H1 (cell line): Measurements from ENCODE around the gene GPRIN1. TPM values are rescaled to one million over a fixed set of nuclear protein-coding genes. Genes with fewer than 3 reads are reported as not detected.
A peak's percentile ranks its signal among the peaks of the same experiment; 100 is the strongest.

ENCODE experiments used
- CTCF ChIA-PET: fragments of 300-600 bp; sonication (Branson Sonifier 250); formaldehyde crosslinking; loops from one replicate; lab custom pipeline; 2021; ENCODE audit not compliant: partially characterized antibody; lab: Charles Lee
- POLR2A ChIA-PET: fragments of 300-600 bp; sonication (Branson Sonifier 250); formaldehyde crosslinking; loops from one replicate; lab custom pipeline; 2021; ENCODE audit warnings: inconsistent platforms; ENCODE audit not compliant: partially characterized antibody; lab: Charles Lee
- DNase-seq, 2 experiments: peaks; one replicate each; pipeline versions ENCODE4 v3.0.0 to v3.0.0-alpha.2; 2010 to 2022; ENCODE audit warnings: low spot score in 2 of 2, low read depth in 1 of 2, mixed read lengths in 1 of 2
- FAIRE-seq: peaks from 2 replicates; lab custom pipeline; 2011; peaks lifted over from hg19 to GRCh38; lab: Jason Lieb, UNC
- H2AFZ ChIP-seq: 2 replicates; pipeline ENCODE4 v1.8.1; 2012; ENCODE audit warnings: low read length, inconsistent platforms
- H2AK5ac ChIP-seq: 2 replicates; pipeline ENCODE4 v1.6.1; 2013; ENCODE audit warnings: low read depth, low read length
- H2BK120ac ChIP-seq: replicated peaks from 2 replicates; pipeline ENCODE3; 2013; ENCODE audit warnings: low read depth, low read length, inconsistent platforms
- H2BK12ac ChIP-seq: 2 replicates; pipeline ENCODE4 v1.6.1; 2013; ENCODE audit warnings: low read depth, low read length
- H2BK15ac ChIP-seq: 2 replicates; pipeline ENCODE4 v1.6.1; 2013; ENCODE audit warnings: low read length
- H2BK20ac ChIP-seq: 2 replicates; pipeline ENCODE4 v1.6.1; 2013; ENCODE audit warnings: low read length
- H2BK5ac ChIP-seq: 2 replicates; pipeline ENCODE4 v1.6.1; 2013; ENCODE audit warnings: low read depth, low read length
- H3K14ac ChIP-seq: 2 replicates; pipeline ENCODE4 v1.6.1; 2013; ENCODE audit warnings: inconsistent platforms; ENCODE audit not compliant: insufficient read length
- H3K18ac ChIP-seq: 2 replicates; pipeline ENCODE4 v1.6.1; 2013; ENCODE audit warnings: low read length; ENCODE audit errors: extremely low read depth
- H3K23ac ChIP-seq: 2 replicates; pipeline ENCODE4 v1.6.1; 2013; ENCODE audit warnings: inconsistent platforms; ENCODE audit not compliant: insufficient read length
- H3K23me2 ChIP-seq: 2 replicates; pipeline ENCODE4 v1.6.1; 2013; ENCODE audit warnings: low read depth, low read length
- H3K27ac ChIP-seq: 2 replicates; pipeline ENCODE4 v1.6.1; 2011; ENCODE audit warnings: low read depth, low read length, inconsistent platforms
- H3K27me3 ChIP-seq, 4 experiments: replicated peaks in 1 of 4; 1 replicate in 1 of 4; 2 replicates in 3 of 4; pipeline versions ENCODE4 v1.6.1 to v1.8.1; 2011 to 2013; ENCODE audit warnings: low read length in 3 of 4, mild to moderate bottlenecking in 3 of 4, inconsistent platforms in 2 of 4, mixed read lengths in 2 of 4, moderate library complexity in 1 of 4; ENCODE audit not compliant: control insufficient read depth in 3 of 4, insufficient read depth in 3 of 4; ENCODE audit errors: extremely low read depth in 1 of 4
- H3K36me3 ChIP-seq, 4 experiments: 2 replicates each; pipeline versions ENCODE4 v1.6.1 to v1.8.1; 2011 to 2013; ENCODE audit warnings: mild to moderate bottlenecking in 4 of 4, low read length in 3 of 4, moderate library complexity in 2 of 4, control low read depth in 1 of 4, inconsistent platforms in 1 of 4; ENCODE audit not compliant: insufficient read depth in 4 of 4, control insufficient read depth in 2 of 4
- H3K4ac ChIP-seq: replicated peaks from 2 replicates; pipeline ENCODE3; 2013; ENCODE audit warnings: low read length, low read depth, mixed read lengths, inconsistent platforms; ENCODE audit not compliant: insufficient read length
- H3K4me1 ChIP-seq, 4 experiments: replicated peaks in 1 of 4; 1 replicate in 1 of 4; 2 replicates in 3 of 4; pipeline versions ENCODE4 v1.6.1 to v1.8.1; 2011 to 2013; ENCODE audit warnings: low read length in 3 of 4, inconsistent platforms in 2 of 4, mixed read lengths in 1 of 4; ENCODE audit not compliant: insufficient read depth in 4 of 4, control insufficient read depth in 3 of 4
- H3K4me2 ChIP-seq, 2 experiments: 2 replicates each; pipeline versions ENCODE4 v1.6.1 to v1.8.1; 2011 to 2013; ENCODE audit warnings: low read depth in 2 of 2, low read length in 2 of 2, control low read depth in 1 of 2, inconsistent platforms in 1 of 2, mild to moderate bottlenecking in 1 of 2; ENCODE audit not compliant: insufficient read depth in 1 of 2
- H3K4me3 ChIP-seq, 4 experiments: fragments of 200-600, 300-600 bp in 1 of 4; sonication (generic), shearing (Covaris generic), sonication (Bioruptor Twin) in 1 of 4; 2 replicates each; pipeline versions ENCODE4 v1.5.1 to v1.8.1; 2011 to 2016; ENCODE audit warnings: low read length in 4 of 4, low read depth in 3 of 4, control low read depth in 2 of 4, inconsistent platforms in 2 of 4, mild to moderate bottlenecking in 2 of 4, mixed read lengths in 1 of 4, moderate library complexity in 1 of 4; ENCODE audit not compliant: insufficient read depth in 2 of 4; ENCODE audit errors: extremely low read depth in 1 of 4
- H3K56ac ChIP-seq: replicated peaks from 2 replicates; pipeline ENCODE3; 2013; ENCODE audit warnings: low read depth, mild to moderate bottlenecking, mixed read lengths, low read length, inconsistent platforms; ENCODE audit not compliant: insufficient read length
- H3K79me1 ChIP-seq: 2 replicates; pipeline ENCODE4 v1.6.1; 2013; ENCODE audit warnings: low read depth, low read length, control low read depth
- H3K79me2 ChIP-seq, 2 experiments: 2 replicates each; pipeline versions ENCODE4 v1.6.1 to v1.8.1; 2012 to 2013; ENCODE audit warnings: low read length in 2 of 2, mild to moderate bottlenecking in 2 of 2, inconsistent platforms in 1 of 2; ENCODE audit not compliant: insufficient read depth in 2 of 2, control insufficient read depth in 1 of 2
- H3K9ac ChIP-seq, 4 experiments: replicated peaks in 1 of 4; 1 replicate in 1 of 4; 2 replicates in 3 of 4; pipeline versions ENCODE4 v1.6.1 to v1.8.1; 2011 to 2013; ENCODE audit warnings: low read depth in 3 of 4, low read length in 3 of 4, control low read depth in 2 of 4, mild to moderate bottlenecking in 2 of 4, moderate library complexity in 2 of 4, inconsistent platforms in 1 of 4; ENCODE audit errors: extremely low read depth in 1 of 4
- H3K9me3 ChIP-seq, 2 experiments: 2 replicates each; pipeline versions ENCODE4 v1.6.1 to v1.8.1; 2012 to 2013; ENCODE audit warnings: mild to moderate bottlenecking in 2 of 2, moderate library complexity in 2 of 2, control low read depth in 1 of 2, inconsistent platforms in 1 of 2, low read depth in 1 of 2, low read length in 1 of 2, mixed read lengths in 1 of 2; ENCODE audit not compliant: insufficient read depth in 2 of 2
- H4K20me1 ChIP-seq, 2 experiments: replicated peaks in 1 of 2; 2 replicates each; pipeline versions ENCODE3 to v1.8.1; 2011 to 2013; ENCODE audit warnings: inconsistent platforms in 2 of 2, low read length in 2 of 2, mild to moderate bottlenecking in 1 of 2; ENCODE audit not compliant: insufficient read depth in 2 of 2, control insufficient read depth in 1 of 2
- H4K5ac ChIP-seq: 2 replicates; pipeline ENCODE4 v1.6.1; 2013; ENCODE audit warnings: low read length, low read depth, mixed read lengths, inconsistent platforms; ENCODE audit not compliant: insufficient read length
- H4K8ac ChIP-seq: 2 replicates; pipeline ENCODE4 v1.8.0; 2013; ENCODE audit warnings: mild to moderate bottlenecking, moderate library complexity, low read length, inconsistent platforms; ENCODE audit not compliant: insufficient read depth; ENCODE audit errors: extremely low read depth
- H4K91ac ChIP-seq: replicated peaks from 2 replicates; pipeline ENCODE3; 2013; ENCODE audit warnings: low read length, mixed read lengths, inconsistent platforms; ENCODE audit not compliant: insufficient read length
- CREB1 ChIP-seq: IDR thresholded peaks from 2 replicates; pipeline ENCODE4 v1.6.1; 2012; ENCODE audit warnings: inconsistent platforms
- WGBS, 2 experiments: shearing (Covaris generic) in 1 of 2; methylation state at CpG; one replicate each; pipeline versions ENCODE4 v1.1.6 to v1.1.7; 2013 to 2015; ENCODE audit warnings: low lambda C conversion rate in 2 of 2, mixed read lengths in 2 of 2, inconsistent platforms in 1 of 2, low coverage in 1 of 2, missing lambda C conversion rate in 1 of 2; ENCODE audit not compliant: insufficient replicate concordance in 2 of 2, insufficient coverage in 1 of 2, insufficient read length in 1 of 2; ENCODE audit errors: extremely low coverage in 1 of 2, missing lambda C conversion rate in 1 of 2; 5-methylcytosine and 5-hydroxymethylcytosine counted together
- polyA plus RNA-seq, 7 experiments: library from polyadenylated mRNA; depleted of rRNA in 3 of 7; stranded (reverse) in 5 of 7; unstranded in 2 of 7; fragments of >200 nt in 5 of 7; fragments of 200-250 nt in 2 of 7; gene quantifications; 1 replicate in 5 of 7; 2 replicates in 1 of 7; 4 replicates in 1 of 7; pipeline versions ENCODE4 v1.2.1 to v1.2.3, GENCODE V29; 2011 to 2013; ENCODE audit warnings: missing spikeins in 2 of 7, mixed read lengths in 2 of 7
- total RNA-seq: library from RNA; stranded (reverse); fragmentation: NEBNext Ultra II Directional; extraction: Animal tissue kit (Norgen Biotek cat#: 25700); gene quantifications from 2 replicates; pipeline ENCODE4 v1.2.1, GENCODE V29; 2021
- TF ChIP-seq, protein P1 (sequence below), 3 experiments: IDR thresholded peaks; 1 replicate in 2 of 3; 2 replicates in 1 of 3; pipeline versions ENCODE4 v1.5.1 to v1.6.1; 2011; ENCODE audit warnings: low read length in 3 of 3, mild to moderate bottlenecking in 3 of 3, inconsistent platforms in 2 of 3, low read depth in 1 of 3, moderate library complexity in 1 of 3; ENCODE audit not compliant: insufficient read depth in 1 of 3; ENCODE audit errors: control extremely low read depth in 1 of 3

The GPRIN1 gene
- total and polyA plus RNA-seq, 2 of the 8 experiments (the other 6 are each of a cell fraction or from before 2014, with no cell fraction given) = 3.3 to 12.0 TPM

DNA sequence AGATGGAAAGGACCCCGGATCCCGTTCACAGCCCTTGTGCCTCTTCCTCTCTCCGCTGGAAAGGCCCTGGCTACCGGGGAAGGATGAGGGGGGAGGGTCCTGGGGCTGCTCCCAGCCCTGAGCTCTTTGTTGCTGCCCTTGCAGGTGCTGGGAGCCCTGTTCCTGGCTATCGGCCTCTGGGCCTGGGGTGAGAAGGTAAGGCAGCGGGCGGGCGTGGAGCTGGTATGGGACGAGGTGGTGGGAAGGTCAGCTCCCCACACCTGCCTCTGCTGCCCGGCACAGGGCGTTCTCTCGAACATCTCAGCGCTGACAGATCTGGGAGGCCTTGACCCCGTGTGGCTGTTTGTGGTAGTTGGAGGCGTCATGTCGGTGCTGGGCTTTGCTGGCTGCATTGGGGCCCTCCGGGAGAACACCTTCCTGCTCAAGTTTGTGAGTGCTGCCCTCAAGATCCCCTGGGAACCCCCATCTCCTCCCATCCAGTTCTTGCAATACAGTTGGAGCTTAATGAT lies 41.6 kb upstream of the GPRIN1 start:
- Histone ChIP-seq H3K14ac (no peak overlapping the region), H3K9ac (no peak overlapping the region), H3K4me2 (no peak overlapping the region), H3K79me2 (peaks cover 0 to 22% of the 10 kb centered on the region in 2 experiments; a peak in 1 of 4 replicates), H3K23ac (no peak overlapping the region), H4K91ac (no peak overlapping the region), H3K27me3 (no peaks in the 10 kb centered on the region; a peak in 1 of 7 replicates), H3K27ac (no peak overlapping the region), H3K9me3 (no peaks in the 10 kb centered on the region), H3K18ac (no peak overlapping the region), H2AFZ (no peak overlapping the region), H3K36me3 (peaks cover 0 to 6% (median 2%) of the 10 kb centered on the region in 4 experiments; a peak in 3 of 8 replicates), H4K5ac (no peak overlapping the region), H4K20me1 (peaks cover 3 to 10% of the 10 kb centered on the region in 2 experiments), H4K8ac (no peak overlapping the region), H2BK20ac (no peak overlapping the region), H2AK5ac (no peak overlapping the region), H3K23me2 (peaks cover 7% of the 10 kb centered on the region; the same call in 1 of the 2 replicates), H3K56ac (no peak overlapping the region), H3K4me1 (peaks cover 0 to 25% (median 15%) of the 10 kb centered on the region in 4 experiments; a peak in 6 of 7 replicates), H3K4me3 (no peak overlapping the region), H2BK5ac (no peak overlapping the region), H2BK12ac (no peak overlapping the region), H2BK120ac (no peak overlapping the region), H2BK15ac (no peak overlapping the region), H3K4ac (no peak overlapping the region), H3K79me1 (peaks cover 16% of the 10 kb centered on the region)
- DNase-seq (no peak), FAIRE-seq (no peak)
- ChIA-PET CTCF (interaction anchor here (1.0 to 35.1 kb wide), 10 partner anchors 9 to 420 kb away, joined by 3 to 859 read pairs (median 4); partner anchors contain the start of genes EIF4E1B and SNCB), POLR2A (interaction anchor here (1.9 kb wide), 1 partner anchor 10 kb away, joined by 4 read pairs; no protein-coding TSS in a partner anchor)
- 88% methylated on average over 17 of the region's 17 CpGs; no CpG with 5 or more reads in 1 of the 2 experiments for WGBS, 2 experiments
- TF ChIP-seq, protein P1, sequence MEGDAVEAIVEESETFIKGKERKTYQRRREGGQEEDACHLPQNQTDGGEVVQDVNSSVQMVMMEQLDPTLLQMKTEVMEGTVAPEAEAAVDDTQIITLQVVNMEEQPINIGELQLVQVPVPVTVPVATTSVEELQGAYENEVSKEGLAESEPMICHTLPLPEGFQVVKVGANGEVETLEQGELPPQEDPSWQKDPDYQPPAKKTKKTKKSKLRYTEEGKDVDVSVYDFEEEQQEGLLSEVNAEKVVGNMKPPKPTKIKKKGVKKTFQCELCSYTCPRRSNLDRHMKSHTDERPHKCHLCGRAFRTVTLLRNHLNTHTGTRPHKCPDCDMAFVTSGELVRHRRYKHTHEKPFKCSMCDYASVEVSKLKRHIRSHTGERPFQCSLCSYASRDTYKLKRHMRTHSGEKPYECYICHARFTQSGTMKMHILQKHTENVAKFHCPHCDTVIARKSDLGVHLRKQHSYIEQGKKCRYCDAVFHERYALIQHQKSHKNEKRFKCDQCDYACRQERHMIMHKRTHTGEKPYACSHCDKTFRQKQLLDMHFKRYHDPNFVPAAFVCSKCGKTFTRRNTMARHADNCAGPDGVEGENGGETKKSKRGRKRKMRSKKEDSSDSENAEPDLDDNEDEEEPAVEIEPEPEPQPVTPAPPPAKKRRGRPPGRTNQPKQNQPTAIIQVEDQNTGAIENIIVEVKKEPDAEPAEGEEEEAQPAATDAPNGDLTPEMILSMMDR (IDR thresholded peaks at IDR 0.05; ENCODE audit: control extremely low read depth in 1 of 3, insufficient read depth in 1 of 3, low read depth in 1 of 3, low read length in 3 of 3) = peak in 1 of 3 experiments; percentile 8; a peak in 1 of 4 replicates
- TF ChIP-seq CREB1 = no peak
